HepG2 (cell line): ENCODE results near the gene PXT1. TPM values are rescaled to one million over a fixed set of nuclear protein-coding genes. Genes with fewer than 3 reads are reported as not detected.

Experiments
- FOXJ3 ChIP-seq: sonication (generic); formaldehyde crosslinking; IDR thresholded peaks from 2 replicates; pipeline ENCODE4 v1.4.0; 2020; ENCODE audit warnings: missing genetic modification reagents, mild to moderate bottlenecking, borderline replicate concordance
- FOXP1 ChIP-seq, 2 experiments: fragments of 450-650 bp in 1 of 2; IDR thresholded peaks; 2 replicates each; pipeline ENCODE4 v1.6.1; 2017 to 2018; ENCODE audit warnings: antibody characterized with exemption in 1 of 2
- HMGA1 ChIP-seq: sonication (generic); formaldehyde crosslinking; conservative IDR thresholded peaks from 2 replicates; pipeline ENCODE4 v1.4.0; 2020; ENCODE audit warnings: missing genetic modification reagents
- KMT2A ChIP-seq: sonication (generic); formaldehyde crosslinking; IDR thresholded peaks from 2 replicates; pipeline ENCODE4 v1.4.0; 2020; ENCODE audit warnings: missing genetic modification reagents
- MAF1 ChIP-seq: sonication (generic); formaldehyde crosslinking; IDR thresholded peaks from 2 replicates; pipeline ENCODE4 v1.5.0; 2020; ENCODE audit warnings: missing genetic modification reagents, borderline replicate concordance
- MZF1 ChIP-seq: sonication (generic); formaldehyde crosslinking; IDR thresholded peaks from 2 replicates; pipeline ENCODE4 v1.8.1; 2023; ENCODE audit warnings: mild to moderate bottlenecking, missing genetic modification reagents, borderline replicate concordance
- NR1H2 ChIP-seq: sonication (generic); formaldehyde crosslinking; IDR thresholded peaks from 2 replicates; pipeline ENCODE4 v1.8.1; 2022; ENCODE audit warnings: low read depth, missing genetic modification reagents, borderline replicate concordance
- SMAD9 ChIP-seq: sonication (generic); formaldehyde crosslinking; IDR thresholded peaks from 2 replicates; pipeline ENCODE4 v1.5.1; 2020; ENCODE audit warnings: mild to moderate bottlenecking, missing genetic modification reagents
- SRF ChIP-seq: IDR thresholded peaks from 2 replicates; pipeline ENCODE4 v1.6.1; 2011; ENCODE audit warnings: mild to moderate bottlenecking, low read depth, low read length, moderate library complexity
- STAT5B ChIP-seq: sonication (generic); formaldehyde crosslinking; IDR thresholded peaks from 2 replicates; pipeline ENCODE4 v1.4.0; 2020; ENCODE audit warnings: missing genetic modification reagents
- THYN1 ChIP-seq: sonication (generic); formaldehyde crosslinking; IDR thresholded peaks from 2 replicates; pipeline ENCODE4 v1.8.1; 2023; ENCODE audit warnings: low read depth, mild to moderate bottlenecking, moderate library complexity, missing genetic modification reagents, borderline replicate concordance
- ZKSCAN8 ChIP-seq: IDR thresholded peaks from 2 replicates; pipeline ENCODE4 v1.6.1; 2016; ENCODE audit warnings: borderline replicate concordance, missing genetic modification reagents, missing compliant biosample characterization
- ZNF34 ChIP-seq: sonication (generic); formaldehyde crosslinking; IDR thresholded peaks from 2 replicates; pipeline ENCODE4 v1.4.0; 2020; ENCODE audit warnings: mild to moderate bottlenecking, missing genetic modification reagents, borderline replicate concordance
- ZNF703 ChIP-seq: sonication (generic); formaldehyde crosslinking; IDR thresholded peaks from 2 replicates; pipeline ENCODE4 v1.5.1; 2020; ENCODE audit warnings: missing genetic modification reagents, mild to moderate bottlenecking, moderate library complexity, borderline replicate concordance
- polyA plus RNA-seq, 8 experiments: library from polyadenylated mRNA; depleted of rRNA in 3 of 8; stranded (reverse) in 7 of 8; unstranded in 1 of 8; fragments of >200 nt; fragmentation: Illumina TruSeq in 4 of 8; extraction: Trizol in 4 of 8; gene quantifications; 2 replicates each; pipeline versions ENCODE4 v1.2.1 to v1.2.3, GENCODE V29; 2011 to 2016; ENCODE audit warnings: low read depth in 4 of 8, missing spikeins in 1 of 8, mixed read lengths in 1 of 8; ENCODE audit not compliant: insufficient read depth in 1 of 8
- total RNA-seq, 5 experiments: library from RNA; depleted of rRNA; stranded (reverse); fragments of >200 nt; fragmentation: Illumina TruSeq; extraction: Trizol; gene quantifications; 2 replicates each; pipeline ENCODE4 v1.2.3, GENCODE V29; 2016; ENCODE audit warnings: low read depth in 1 of 5
- TF ChIP-seq, protein P1 (sequence below): sonication (generic); formaldehyde crosslinking; IDR thresholded peaks from 2 replicates; pipeline ENCODE4 v1.4.0; 2020; ENCODE audit warnings: missing genetic modification reagents, borderline replicate concordance
- TF ChIP-seq, protein P2 (sequence below): sonication (generic); formaldehyde crosslinking; IDR thresholded peaks from 2 replicates; pipeline ENCODE4 v1.5.0; 2020; ENCODE audit warnings: missing genetic modification reagents
- TF ChIP-seq, protein P3 (sequence below): conservative IDR thresholded peaks from 2 replicates; pipeline ENCODE4 v1.6.1; 2018; ENCODE audit warnings: missing genetic modification reagents
- TF ChIP-seq, protein P4 (sequence below): sonication (generic); formaldehyde crosslinking; IDR thresholded peaks from 2 replicates; pipeline ENCODE4 v1.5.1; 2020; ENCODE audit warnings: missing genetic modification reagents, mild to moderate bottlenecking, borderline replicate concordance
- TF ChIP-seq, protein P5 (sequence below): IDR thresholded peaks from 2 replicates; pipeline ENCODE4 v1.6.1; 2012; ENCODE audit warnings: inconsistent platforms
- TF ChIP-seq, protein P6 (sequence below): IDR thresholded peaks from 2 replicates; pipeline ENCODE4 v1.6.1; 2018; ENCODE audit warnings: missing genetic modification reagents, mild to moderate bottlenecking, missing compliant biosample characterization

Gene PXT1
- total and polyA plus RNA-seq, 2 of the 13 experiments (the other 11 are each of a cell fraction or from before 2014, with no cell fraction given), result 0.04 TPM; not detected in 1

DNA sequence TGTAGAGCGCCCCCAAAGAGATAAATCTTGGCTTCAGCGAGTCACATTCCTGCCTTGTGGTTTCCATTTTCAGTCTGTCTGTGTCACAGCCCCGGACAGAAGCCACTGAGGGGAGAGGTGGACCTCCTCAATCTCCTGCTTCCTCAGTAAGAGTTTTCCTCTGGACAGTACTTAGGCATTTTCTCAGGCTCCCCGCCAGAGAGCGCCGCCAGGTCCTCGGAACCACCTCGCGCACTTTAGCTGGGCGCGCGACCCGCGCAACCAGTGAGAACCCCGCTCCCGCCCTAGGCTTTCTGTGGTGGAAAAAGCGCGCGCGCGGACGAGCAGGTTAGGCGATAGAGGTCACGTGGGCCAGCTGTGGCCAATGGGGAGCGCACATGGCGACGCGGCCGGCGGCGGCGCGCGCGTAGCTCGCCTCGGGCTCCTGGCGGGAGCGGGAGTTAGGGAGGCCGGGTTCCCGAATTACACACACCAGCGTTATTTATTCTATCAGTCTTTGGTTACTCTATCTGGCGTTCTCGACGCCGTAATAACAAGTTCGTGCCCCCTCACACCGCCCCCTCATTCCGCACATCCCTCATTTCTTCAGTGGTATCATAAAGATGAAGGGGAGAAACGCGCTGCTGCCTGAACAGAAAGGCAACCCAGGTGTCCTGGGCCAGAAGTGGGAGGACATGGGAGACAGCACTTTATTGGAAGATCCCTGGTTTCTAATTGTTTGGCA, 19.4 kb downstream of the PXT1 start (continued):
- TF ChIP-seq, protein P1, sequence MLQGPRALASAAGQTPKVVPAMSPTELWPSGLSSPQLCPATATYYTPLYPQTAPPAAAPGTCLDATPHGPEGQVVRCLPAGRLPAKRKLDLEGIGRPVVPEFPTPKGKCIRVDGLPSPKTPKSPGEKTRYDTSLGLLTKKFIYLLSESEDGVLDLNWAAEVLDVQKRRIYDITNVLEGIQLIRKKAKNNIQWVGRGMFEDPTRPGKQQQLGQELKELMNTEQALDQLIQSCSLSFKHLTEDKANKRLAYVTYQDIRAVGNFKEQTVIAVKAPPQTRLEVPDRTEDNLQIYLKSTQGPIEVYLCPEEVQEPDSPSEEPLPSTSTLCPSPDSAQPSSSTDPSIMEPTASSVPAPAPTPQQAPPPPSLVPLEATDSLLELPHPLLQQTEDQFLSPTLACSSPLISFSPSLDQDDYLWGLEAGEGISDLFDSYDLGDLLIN (CRISPR knock-in tag), result peak; percentile 34; the same call in 1 of the 2 replicates
- TF ChIP-seq SMAD9 (CRISPR knock-in tag), result no peak
- no peak for TF ChIP-seq THYN1 (CRISPR knock-in tag)
- peak; percentile 58; the same call in 1 of the 2 replicates for TF ChIP-seq ZKSCAN8 (CRISPR knock-in tag)
- TF ChIP-seq MZF1 (CRISPR knock-in tag), result 0 out of 2 replicates have a peak, but pooled peaks have one; percentile 32
- no peak for TF ChIP-seq FOXP1 (IDR thresholded peaks at IDR 0.05)
- TF ChIP-seq FOXP1 (CRISPR knock-in tag; IDR thresholded peaks at IDR 0.05), result no peak
- peak; percentile 6; the same call in 1 of the 2 replicates for TF ChIP-seq FOXJ3 (CRISPR knock-in tag)
- TF ChIP-seq, protein P2, sequence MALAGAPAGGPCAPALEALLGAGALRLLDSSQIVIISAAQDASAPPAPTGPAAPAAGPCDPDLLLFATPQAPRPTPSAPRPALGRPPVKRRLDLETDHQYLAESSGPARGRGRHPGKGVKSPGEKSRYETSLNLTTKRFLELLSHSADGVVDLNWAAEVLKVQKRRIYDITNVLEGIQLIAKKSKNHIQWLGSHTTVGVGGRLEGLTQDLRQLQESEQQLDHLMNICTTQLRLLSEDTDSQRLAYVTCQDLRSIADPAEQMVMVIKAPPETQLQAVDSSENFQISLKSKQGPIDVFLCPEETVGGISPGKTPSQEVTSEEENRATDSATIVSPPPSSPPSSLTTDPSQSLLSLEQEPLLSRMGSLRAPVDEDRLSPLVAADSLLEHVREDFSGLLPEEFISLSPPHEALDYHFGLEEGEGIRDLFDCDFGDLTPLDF (CRISPR knock-in tag), result peak; percentile 99
- no peak for TF ChIP-seq ZNF34 (CRISPR knock-in tag)
- TF ChIP-seq MAF1 (CRISPR knock-in tag), result no peak; the same call in 1 of the 2 replicates
- no peak for TF ChIP-seq HMGA1
- TF ChIP-seq, protein P3, sequence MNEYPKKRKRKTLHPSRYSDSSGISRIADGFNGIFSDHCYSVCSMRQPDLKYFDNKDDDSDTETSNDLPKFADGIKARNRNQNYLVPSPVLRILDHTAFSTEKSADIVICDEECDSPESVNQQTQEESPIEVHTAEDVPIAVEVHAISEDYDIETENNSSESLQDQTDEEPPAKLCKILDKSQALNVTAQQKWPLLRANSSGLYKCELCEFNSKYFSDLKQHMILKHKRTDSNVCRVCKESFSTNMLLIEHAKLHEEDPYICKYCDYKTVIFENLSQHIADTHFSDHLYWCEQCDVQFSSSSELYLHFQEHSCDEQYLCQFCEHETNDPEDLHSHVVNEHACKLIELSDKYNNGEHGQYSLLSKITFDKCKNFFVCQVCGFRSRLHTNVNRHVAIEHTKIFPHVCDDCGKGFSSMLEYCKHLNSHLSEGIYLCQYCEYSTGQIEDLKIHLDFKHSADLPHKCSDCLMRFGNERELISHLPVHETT (CRISPR knock-in tag), result peak; percentile 65; the same call in 1 of the 2 replicates
- peak; percentile 53; the same call in 1 of the 2 replicates for TF ChIP-seq SRF
- TF ChIP-seq, protein P4, sequence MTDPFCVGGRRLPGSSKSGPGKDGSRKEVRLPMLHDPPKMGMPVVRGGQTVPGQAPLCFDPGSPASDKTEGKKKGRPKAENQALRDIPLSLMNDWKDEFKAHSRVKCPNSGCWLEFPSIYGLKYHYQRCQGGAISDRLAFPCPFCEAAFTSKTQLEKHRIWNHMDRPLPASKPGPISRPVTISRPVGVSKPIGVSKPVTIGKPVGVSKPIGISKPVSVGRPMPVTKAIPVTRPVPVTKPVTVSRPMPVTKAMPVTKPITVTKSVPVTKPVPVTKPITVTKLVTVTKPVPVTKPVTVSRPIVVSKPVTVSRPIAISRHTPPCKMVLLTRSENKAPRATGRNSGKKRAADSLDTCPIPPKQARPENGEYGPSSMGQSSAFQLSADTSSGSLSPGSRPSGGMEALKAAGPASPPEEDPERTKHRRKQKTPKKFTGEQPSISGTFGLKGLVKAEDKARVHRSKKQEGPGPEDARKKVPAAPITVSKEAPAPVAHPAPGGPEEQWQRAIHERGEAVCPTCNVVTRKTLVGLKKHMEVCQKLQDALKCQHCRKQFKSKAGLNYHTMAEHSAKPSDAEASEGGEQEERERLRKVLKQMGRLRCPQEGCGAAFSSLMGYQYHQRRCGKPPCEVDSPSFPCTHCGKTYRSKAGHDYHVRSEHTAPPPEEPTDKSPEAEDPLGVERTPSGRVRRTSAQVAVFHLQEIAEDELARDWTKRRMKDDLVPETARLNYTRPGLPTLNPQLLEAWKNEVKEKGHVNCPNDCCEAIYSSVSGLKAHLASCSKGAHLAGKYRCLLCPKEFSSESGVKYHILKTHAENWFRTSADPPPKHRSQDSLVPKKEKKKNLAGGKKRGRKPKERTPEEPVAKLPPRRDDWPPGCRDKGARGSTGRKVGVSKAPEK (CRISPR knock-in tag), result no peak
- TF ChIP-seq STAT5B (CRISPR knock-in tag), result no peak
- TF ChIP-seq NR1H2 (CRISPR knock-in tag), result no peak
- TF ChIP-seq, protein P5, sequence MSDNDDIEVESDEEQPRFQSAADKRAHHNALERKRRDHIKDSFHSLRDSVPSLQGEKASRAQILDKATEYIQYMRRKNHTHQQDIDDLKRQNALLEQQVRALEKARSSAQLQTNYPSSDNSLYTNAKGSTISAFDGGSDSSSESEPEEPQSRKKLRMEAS, result peak; percentile 88
- 0 out of 2 replicates have a peak, but pooled peaks have one; percentile 61 for TF ChIP-seq KMT2A (CRISPR knock-in tag)
- TF ChIP-seq ZNF703 (CRISPR knock-in tag), result no peak
- TF ChIP-seq, protein P6, sequence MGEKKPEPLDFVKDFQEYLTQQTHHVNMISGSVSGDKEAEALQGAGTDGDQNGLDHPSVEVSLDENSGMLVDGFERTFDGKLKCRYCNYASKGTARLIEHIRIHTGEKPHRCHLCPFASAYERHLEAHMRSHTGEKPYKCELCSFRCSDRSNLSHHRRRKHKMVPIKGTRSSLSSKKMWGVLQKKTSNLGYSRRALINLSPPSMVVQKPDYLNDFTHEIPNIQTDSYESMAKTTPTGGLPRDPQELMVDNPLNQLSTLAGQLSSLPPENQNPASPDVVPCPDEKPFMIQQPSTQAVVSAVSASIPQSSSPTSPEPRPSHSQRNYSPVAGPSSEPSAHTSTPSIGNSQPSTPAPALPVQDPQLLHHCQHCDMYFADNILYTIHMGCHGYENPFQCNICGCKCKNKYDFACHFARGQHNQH, result peak; percentile 92
